Smooth muscle cell (in vitro differentiated cells): ENCODE data around the gene CTSA. TPM values are rescaled to one million over a fixed set of nuclear protein-coding genes. Genes with fewer than 3 reads are reported as not detected.

ENCODE experiments used
- DNase-seq: peaks from one replicate; lab custom pipeline; 2025; ENCODE audit not compliant: unreplicated experiment; lab: John Stamatoyannopoulos, UW
- H2AFZ ChIP-seq: fragments of 200-600 bp; sonication (generic); 2 replicates; pipeline ENCODE4 v1.6.0; 2016; ENCODE audit warnings: antibody characterized with exemption, low read depth, mild to moderate bottlenecking
- H3F3A ChIP-seq: fragments of 200-600 bp; sonication (generic); 2 replicates; pipeline ENCODE4 v1.6.0; 2017; ENCODE audit warnings: antibody characterized with exemption, low read depth
- H3K27ac ChIP-seq: fragments of 200-600 bp; sonication (generic); 2 replicates; pipeline ENCODE4 v1.5.1; 2016; ENCODE audit warnings: low read depth, mild to moderate bottlenecking
- H3K27me3 ChIP-seq: fragments of 200-600 bp; sonication (generic); 2 replicates; pipeline ENCODE4 v1.6.1; 2016; ENCODE audit warnings: low read depth, mild to moderate bottlenecking
- H3K36me3 ChIP-seq: fragments of 200-600 bp; sonication (generic); 2 replicates; pipeline ENCODE4 v1.5.1; 2016; ENCODE audit warnings: low read depth
- H3K4me1 ChIP-seq: fragments of 200-600 bp; sonication (generic); 2 replicates; pipeline ENCODE4 v1.5.1; 2016; ENCODE audit warnings: low read depth
- H3K4me2 ChIP-seq: fragments of 200-600 bp; sonication (generic); 2 replicates; pipeline ENCODE4 v1.6.0; 2016; ENCODE audit warnings: mild to moderate bottlenecking
- H3K4me3 ChIP-seq: fragments of 200-600 bp; sonication (generic); 2 replicates; pipeline ENCODE4 v1.5.1; 2016; ENCODE audit warnings: mild to moderate bottlenecking
- H3K79me2 ChIP-seq: fragments of 200-600 bp; sonication (generic); 2 replicates; pipeline ENCODE4 v1.6.0; 2016; ENCODE audit warnings: low read depth, mild to moderate bottlenecking
- H3K9ac ChIP-seq: fragments of 200-600 bp; sonication (generic); 2 replicates; pipeline ENCODE4 v1.6.0; 2016; ENCODE audit warnings: low read depth
- H3K9me3 ChIP-seq: fragments of 200-600 bp; sonication (generic); replicated peaks from 2 replicates; pipeline ENCODE4 v1.5.1; 2016; ENCODE audit warnings: low read depth
- H4K20me1 ChIP-seq: fragments of 200-600 bp; sonication (generic); 2 replicates; pipeline ENCODE4 v1.6.0; 2016; ENCODE audit warnings: low read depth
- CTCF ChIP-seq: fragments of 200-600 bp; sonication (generic); IDR thresholded peaks from 2 replicates; pipeline ENCODE4 v1.5.1; 2017; ENCODE audit warnings: borderline replicate concordance, mild to moderate bottlenecking, antibody characterized with exemption; ENCODE audit not compliant: insufficient read depth, poor library complexity, severe bottlenecking
- WGBS: methylation state at CpG from one replicate; pipeline ENCODE4 v1.1.7; 2016; ENCODE audit warnings: low lambda C conversion rate; 5-methylcytosine and 5-hydroxymethylcytosine counted together
- polyA plus RNA-seq: library from polyadenylated mRNA; unstranded; fragments of >200 nt; fragmentation: Nextera tagmentation; extraction: Ambion mirVana; gene quantifications from 2 replicates; pipeline ENCODE4 v1.2.1, GENCODE V29; 2016
- total RNA-seq: library from RNA; depleted of rRNA; stranded (reverse); fragments of >200 nt; gene quantifications from 2 replicates; pipeline ENCODE4 v1.2.3, GENCODE V29; 2014

Gene CTSA
- total and polyA plus RNA-seq, 2 experiments from 2014 or later = 74.8 to 132 TPM

GRCh38 chr20:45843506-45843905 is 47.6 kb upstream of the CTSA start:
- no peak overlapping the region for H3K9ac ChIP-seq
- DNase-seq = no peak
- peaks cover 18% of the 10 kb centered on the region for H4K20me1 ChIP-seq
- H3K4me1 ChIP-seq = no peaks in the 10 kb centered on the region
- no peak overlapping the region for H2AFZ ChIP-seq
- H3K27me3 ChIP-seq = no peaks in the 10 kb centered on the region
- no peaks in the 10 kb centered on the region for H3K36me3 ChIP-seq
- no peak overlapping the region for H3K4me3 ChIP-seq
- H3K79me2 ChIP-seq = no peaks in the 10 kb centered on the region
- no peak for TF ChIP-seq CTCF
- H3K9me3 ChIP-seq = no peaks in the 10 kb centered on the region
- 93% methylated on average over 14 of the region's 14 CpGs for WGBS
- H3F3A ChIP-seq = peaks cover 6% of the 10 kb centered on the region
- H3K27ac ChIP-seq = no peak overlapping the region
- H3K4me2 ChIP-seq = no peak overlapping the region

GRCh38 chr20:45845452-45845851 is 45.7 kb upstream of the CTSA start:
- H3F3A ChIP-seq = peaks cover 6% of the 10 kb centered on the region
- peaks cover 15% of the 10 kb centered on the region for H4K20me1 ChIP-seq
- H3K4me3 ChIP-seq = no peak overlapping the region
- H3K79me2 ChIP-seq = no peaks in the 10 kb centered on the region
- TF ChIP-seq CTCF = no peak
- no peak overlapping the region for H2AFZ ChIP-seq
- no peak overlapping the region for H3K4me2 ChIP-seq
- no peaks in the 10 kb centered on the region for H3K27me3 ChIP-seq
- no peak overlapping the region for H3K9ac ChIP-seq
- no peaks in the 10 kb centered on the region for H3K4me1 ChIP-seq
- no peaks in the 10 kb centered on the region for H3K9me3 ChIP-seq
- no peaks in the 10 kb centered on the region for H3K36me3 ChIP-seq
- H3K27ac ChIP-seq = no peak overlapping the region
- DNase-seq = no peak

DNA sequence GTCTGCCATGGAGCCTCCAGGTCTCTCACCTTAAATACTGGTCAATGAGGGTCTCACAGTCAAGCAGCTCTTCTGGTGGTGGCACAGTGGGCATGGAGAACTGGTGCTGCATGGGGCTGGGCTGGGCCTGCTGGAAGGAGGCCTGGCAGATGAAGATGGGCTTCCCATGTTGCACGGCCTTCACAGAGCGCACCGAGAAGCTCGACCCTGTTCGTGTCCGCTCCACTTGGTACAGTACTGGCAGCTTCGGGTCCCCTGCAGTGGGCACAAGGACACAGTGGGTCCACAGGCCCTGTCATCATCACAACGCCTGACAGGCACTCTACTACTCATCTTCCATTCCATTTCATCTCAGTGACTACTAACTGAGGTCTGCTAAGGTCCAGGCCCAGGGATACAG is 42.7 kb upstream of the CTSA start:
- Histone ChIP-seq H2AFZ (no peak overlapping the region), H4K20me1 (peaks cover 8% of the 10 kb centered on the region), H3K27me3 (no peaks in the 10 kb centered on the region), H3F3A (no peaks in the 10 kb centered on the region), H3K27ac (no peak overlapping the region), H3K79me2 (no peaks in the 10 kb centered on the region), H3K4me3 (no peak overlapping the region), H3K9ac (no peak overlapping the region), H3K36me3 (no peaks in the 10 kb centered on the region), H3K9me3 (no peaks in the 10 kb centered on the region), H3K4me1 (no peaks in the 10 kb centered on the region), H3K4me2 (no peak overlapping the region)
- DNase-seq = no peak
- 94% methylated on average over 2 of the region's 8 CpGs for WGBS
- no peak for TF ChIP-seq CTCF

- WGBS = 97% methylated on average over 6 of the region's 8 CpGs
- no peak overlapping the region for H3K27ac ChIP-seq
- TF ChIP-seq CTCF = no peak
- H3K9me3 ChIP-seq = no peaks in the 10 kb centered on the region
- no peak overlapping the region for H2AFZ ChIP-seq
- H3F3A ChIP-seq = no peaks in the 10 kb centered on the region
- no peaks in the 10 kb centered on the region for H3K27me3 ChIP-seq
- H3K36me3 ChIP-seq = no peaks in the 10 kb centered on the region
- H4K20me1 ChIP-seq = peaks cover 7% of the 10 kb centered on the region
- no peaks in the 10 kb centered on the region for H3K4me1 ChIP-seq
- no peak for DNase-seq
- H3K9ac ChIP-seq = no peak overlapping the region
- H3K4me2 ChIP-seq = no peak overlapping the region
- no peak overlapping the region for H3K4me3 ChIP-seq
- H3K79me2 ChIP-seq = no peaks in the 10 kb centered on the region
Observed at GRCh38 chr20:45848969-45849582, 42.1 kb upstream of the CTSA start.
